SK-N-SH treated with all-trans-retinoic acid at 6 μM for 48 hours (cell line): ENCODE results near the gene LHFPL3.

Experiments
- CREB5 ChIP-seq: fragments of 250-450 bp; sonication (Bioruptor Pico); IDR thresholded peaks from 2 replicates; pipeline ENCODE4 v1.5.1; 2020; ENCODE audit warnings: low read depth, mild to moderate bottlenecking, moderate library complexity
- CSRNP3 ChIP-seq: fragments of 250-450 bp; sonication (Bioruptor Pico); IDR thresholded peaks from 2 replicates; pipeline ENCODE4 v1.5.1; 2021; ENCODE audit warnings: mild to moderate bottlenecking, moderate library complexity
- ESRRG ChIP-seq: fragments of 250-450 bp; sonication (Bioruptor Pico); IDR thresholded peaks from 2 replicates; pipeline ENCODE4 v1.6.1; 2021; ENCODE audit warnings: mild to moderate bottlenecking
- OSR1 ChIP-seq: fragments of 250-450 bp; sonication (Bioruptor Pico); IDR thresholded peaks from 2 replicates; pipeline ENCODE4 v1.8.0; 2022; ENCODE audit warnings: moderate library complexity, mild to moderate bottlenecking, inconsistent platforms
- PATZ1 ChIP-seq: fragments of 250-450 bp; sonication (Bioruptor Pico); IDR thresholded peaks from 2 replicates; pipeline ENCODE4 v1.8.0; 2020; ENCODE audit warnings: mild to moderate bottlenecking, moderate library complexity, borderline replicate concordance
- POU6F1 ChIP-seq: fragments of 250-450 bp; sonication (Bioruptor Pico); IDR thresholded peaks from 2 replicates; pipeline ENCODE4 v1.8.0; 2021; ENCODE audit warnings: low read depth, mild to moderate bottlenecking, moderate library complexity, borderline replicate concordance
- SNAI2 ChIP-seq: fragments of 250-450 bp; sonication (Bioruptor Pico); IDR thresholded peaks from 2 replicates; pipeline ENCODE4 v1.5.0; 2020; ENCODE audit warnings: mild to moderate bottlenecking, moderate library complexity
- ZC3H10 ChIP-seq: fragments of 250-450 bp; sonication (Bioruptor Pico); IDR thresholded peaks from 2 replicates; pipeline ENCODE4 v1.5.1; 2021; ENCODE audit warnings: mild to moderate bottlenecking, moderate library complexity
- ZFP3 ChIP-seq: fragments of 250-450 bp; sonication (Bioruptor Pico); IDR thresholded peaks from 2 replicates; pipeline ENCODE4 v1.5.0; 2020; ENCODE audit warnings: mild to moderate bottlenecking, moderate library complexity

GRCh38 chr7:104777301-104777800 lies 448.9 kb downstream of the LHFPL3 start:
- TF ChIP-seq CREB5 (CRISPR knock-in tag) (no peak), CSRNP3 (CRISPR knock-in tag) (no peak), ZFP3 (no peak), OSR1 (CRISPR knock-in tag) (no peak), ESRRG (no peak), POU6F1 (no peak), SNAI2 (CRISPR knock-in tag) (no peak), ZC3H10 (CRISPR knock-in tag) (no peak), PATZ1 (CRISPR knock-in tag) (no peak)
